ENCODE measurements around the gene INPP5A. TPM values are rescaled to one million over a fixed set of nuclear protein-coding genes. Genes with fewer than 3 reads are reported as not detected.

Gene INPP5A
- total RNA-seq, 2 experiments from 2014 or later = 9.9 TPM

GRCh38 chr10:132516771-132517725 is 20.5 kb upstream of the INPP5A start:
- no peaks in the 10 kb centered on the region for H3K36me3 Mint-ChIP-seq (ENCODE audit: low read depth)
- ChIA-PET POLR2A (no interaction called here), CTCF (no interaction called here)
- ATAC-seq (no peak), DNase-seq (no peak)
- H3K4me3 Mint-ChIP-seq = no peak overlapping the region
- no peak overlapping the region for H3K27ac Mint-ChIP-seq
- no peaks in the 10 kb centered on the region for H3K4me1 Mint-ChIP-seq (ENCODE audit: low read depth)
- H3K27me3 Mint-ChIP-seq (ENCODE audit: low read depth) = peaks cover 3% of the 10 kb centered on the region
- no peaks in the 10 kb centered on the region for H3K9me3 Mint-ChIP-seq (ENCODE audit: insufficient read depth)

GRCh38 chr10:132517951-132518521 is 19.6 kb upstream of the INPP5A start:
- Mint-ChIP-seq H3K36me3 (ENCODE audit: low read depth) (no peaks in the 10 kb centered on the region), H3K4me3 (no peak overlapping the region), H3K9me3 (ENCODE audit: insufficient read depth) (no peaks in the 10 kb centered on the region), H3K4me1 (ENCODE audit: low read depth) (no peaks in the 10 kb centered on the region), H3K27ac (no peak overlapping the region), H3K27me3 (ENCODE audit: low read depth) (no peaks in the 10 kb centered on the region)
- DNase-seq (no peak), ATAC-seq (no peak)
- CTCF ChIA-PET = no interaction called here
- POLR2A ChIA-PET = interaction anchor here (0.7 kb wide), 1 partner anchor 79 kb away, joined by 3 read pairs; no protein-coding TSS in a partner anchor

- ATAC-seq = peak; percentile 30
- ChIA-PET POLR2A (interaction anchor here (0.6 to 0.7 kb wide), 2 partner anchors 80 to 381 kb away, joined by 3 to 4 read pairs; no protein-coding TSS in a partner anchor), CTCF (no interaction called here)
- H3K4me1 Mint-ChIP-seq (ENCODE audit: low read depth) = no peaks in the 10 kb centered on the region
- H3K27ac Mint-ChIP-seq = no peak overlapping the region
- no peaks in the 10 kb centered on the region for H3K9me3 Mint-ChIP-seq (ENCODE audit: insufficient read depth)
- H3K36me3 Mint-ChIP-seq (ENCODE audit: low read depth) = no peaks in the 10 kb centered on the region
- no peak for DNase-seq
- no peak overlapping the region for H3K4me3 Mint-ChIP-seq
- no peaks in the 10 kb centered on the region for H3K27me3 Mint-ChIP-seq (ENCODE audit: low read depth)
Measured at GRCh38 chr10:132518572-132519381, 18.8 kb upstream of the INPP5A start.

- Mint-ChIP-seq H3K4me1 (ENCODE audit: low read depth) (no peaks in the 10 kb centered on the region), H3K36me3 (ENCODE audit: low read depth) (no peaks in the 10 kb centered on the region), H3K4me3 (no peak overlapping the region), H3K9me3 (ENCODE audit: insufficient read depth) (no peaks in the 10 kb centered on the region), H3K27ac (no peak overlapping the region), H3K27me3 (ENCODE audit: low read depth) (peaks cover 7% of the 10 kb centered on the region)
- ChIA-PET POLR2A (interaction anchor here (0.6 kb wide), 1 partner anchor 382 kb away, joined by 4 read pairs; no protein-coding TSS in a partner anchor), CTCF (no interaction called here)
- no peak for ATAC-seq
- DNase-seq = no peak
Measured at GRCh38 chr10:132519382-132520176, 18.0 kb upstream of the INPP5A start.

- DNase-seq (no peak), ATAC-seq (no peak)
- Mint-ChIP-seq H3K9me3 (ENCODE audit: insufficient read depth) (no peaks in the 10 kb centered on the region), H3K4me3 (no peak overlapping the region), H3K36me3 (ENCODE audit: low read depth) (no peaks in the 10 kb centered on the region), H3K27ac (no peak overlapping the region), H3K27me3 (ENCODE audit: low read depth) (peaks cover 10% of the 10 kb centered on the region), H3K4me1 (ENCODE audit: low read depth) (no peaks in the 10 kb centered on the region)
- POLR2A ChIA-PET = no interaction called here
- CTCF ChIA-PET = interaction anchor here (1.4 kb wide), 1 partner anchor 11 kb away, joined by 4 read pairs; no protein-coding TSS in a partner anchor
Measured at GRCh38 chr10:132520177-132520811, 17.3 kb upstream of the INPP5A start.

- Mint-ChIP-seq H3K9me3 (ENCODE audit: insufficient read depth) (no peaks in the 10 kb centered on the region), H3K27ac (no peak overlapping the region), H3K36me3 (ENCODE audit: low read depth) (no peaks in the 10 kb centered on the region), H3K4me1 (ENCODE audit: low read depth) (no peaks in the 10 kb centered on the region), H3K4me3 (no peak overlapping the region), H3K27me3 (ENCODE audit: low read depth) (peaks cover 12% of the 10 kb centered on the region)
- ChIA-PET POLR2A (no interaction called here), CTCF (interaction anchor here (1.4 kb wide), 1 partner anchor 11 kb away, joined by 4 read pairs; no protein-coding TSS in a partner anchor)
- no peak for DNase-seq
- ATAC-seq = no peak
Measured at GRCh38 chr10:132521041-132521465, 16.5 kb upstream of the INPP5A start.

GRCh38 chr10:132521466-132522102 is 16.0 kb upstream of the INPP5A start:
- H3K36me3 Mint-ChIP-seq (ENCODE audit: low read depth) = no peaks in the 10 kb centered on the region
- ATAC-seq = no peak
- no peak overlapping the region for H3K27ac Mint-ChIP-seq
- no peak overlapping the region for H3K4me3 Mint-ChIP-seq
- no peaks in the 10 kb centered on the region for H3K4me1 Mint-ChIP-seq (ENCODE audit: low read depth)
- CTCF ChIA-PET = interaction anchor here (0.7 to 1.4 kb wide), 2 partner anchors 10 to 112 kb away, joined by 3 to 4 read pairs; no protein-coding TSS in a partner anchor
- POLR2A ChIA-PET = interaction anchor here (0.6 kb wide), 1 partner anchor 783 kb away, joined by 3 read pairs; no protein-coding TSS in a partner anchor
- DNase-seq = no peak
- peaks cover 12% of the 10 kb centered on the region for H3K27me3 Mint-ChIP-seq (ENCODE audit: low read depth)
- no peaks in the 10 kb centered on the region for H3K9me3 Mint-ChIP-seq (ENCODE audit: insufficient read depth)

- H3K36me3 Mint-ChIP-seq (ENCODE audit: low read depth) = no peaks in the 10 kb centered on the region
- ChIA-PET POLR2A (interaction anchor here (0.6 kb wide), 1 partner anchor 782 kb away, joined by 3 read pairs; no protein-coding TSS in a partner anchor), CTCF (no interaction called here)
- H3K4me1 Mint-ChIP-seq (ENCODE audit: low read depth) = no peaks in the 10 kb centered on the region
- H3K27me3 Mint-ChIP-seq (ENCODE audit: low read depth) = peaks cover 12% of the 10 kb centered on the region
- no peak overlapping the region for H3K27ac Mint-ChIP-seq
- no peak overlapping the region for H3K4me3 Mint-ChIP-seq
- no peaks in the 10 kb centered on the region for H3K9me3 Mint-ChIP-seq (ENCODE audit: insufficient read depth)
- ATAC-seq (peak; percentile 19), DNase-seq (no peak)
Measured at GRCh38 chr10:132522521-132523411, 14.8 kb upstream of the INPP5A start.

- no peak overlapping the region for H3K27ac Mint-ChIP-seq
- no peak overlapping the region for H3K4me3 Mint-ChIP-seq
- ATAC-seq (no peak), DNase-seq (no peak)
- H3K36me3 Mint-ChIP-seq (ENCODE audit: low read depth) = no peaks in the 10 kb centered on the region
- no peaks in the 10 kb centered on the region for H3K4me1 Mint-ChIP-seq (ENCODE audit: low read depth)
- ChIA-PET CTCF (no interaction called here), POLR2A (no interaction called here)
- no peaks in the 10 kb centered on the region for H3K9me3 Mint-ChIP-seq (ENCODE audit: insufficient read depth)
- peaks cover 17% of the 10 kb centered on the region for H3K27me3 Mint-ChIP-seq (ENCODE audit: low read depth)
Measured at GRCh38 chr10:132523561-132524442, 13.8 kb upstream of the INPP5A start.
